HEK293T (cell line): Measurements from ENCODE around the gene COQ9.

Source experiments
- CTCF ChIA-PET: fragments of 350-600 bp; formaldehyde crosslinking; extraction: SDS; loops from one replicate; lab custom pipeline; 2021; ENCODE audit warnings: antibody characterized with exemption, inconsistent platforms; lab: Yijun Ruan, JAX
- POLR2A ChIA-PET: fragments of 350-600 bp; formaldehyde crosslinking; extraction: SDS; loops from one replicate; lab custom pipeline; 2020; ENCODE audit warnings: antibody characterized with exemption, inconsistent platforms; lab: Yijun Ruan, JAX
- DNase-seq: peaks from one replicate; pipeline ENCODE4 v3.0.0; 2012; ENCODE audit warnings: mixed read lengths; ENCODE audit errors: extremely low spot score
- ARNT ChIP-seq: fragments of 450-650 bp; IDR thresholded peaks from 2 replicates; pipeline ENCODE4 v1.6.1; 2017; ENCODE audit warnings: mild to moderate bottlenecking
- BHLHE40 ChIP-seq: fragments of 450-650 bp; IDR thresholded peaks from 2 replicates; pipeline ENCODE4 v1.6.1; 2016; ENCODE audit warnings: mild to moderate bottlenecking, moderate library complexity, borderline replicate concordance
- CTBP1 ChIP-seq: fragments of 450-650 bp; IDR thresholded peaks from 2 replicates; pipeline ENCODE4 v1.6.1; 2016; ENCODE audit warnings: borderline replicate concordance
- ELF4 ChIP-seq: fragments of 450-650 bp; IDR thresholded peaks from 2 replicates; pipeline ENCODE4 v1.6.1; 2017; ENCODE audit warnings: antibody characterized with exemption
- FOXA1 ChIP-seq: fragments of 450-650 bp; IDR thresholded peaks from 2 replicates; pipeline ENCODE4 v1.6.1; 2016; ENCODE audit warnings: mild to moderate bottlenecking
- FOXK2 ChIP-seq: fragments of 450-650 bp; IDR thresholded peaks from 2 replicates; pipeline ENCODE4 v1.6.1; 2016; ENCODE audit warnings: mild to moderate bottlenecking
- FOXM1 ChIP-seq: fragments of 450-650 bp; IDR thresholded peaks from 2 replicates; pipeline ENCODE4 v1.6.1; 2017; ENCODE audit warnings: mild to moderate bottlenecking, borderline replicate concordance
- HDGF ChIP-seq: fragments of 450-650 bp; IDR thresholded peaks from 2 replicates; pipeline ENCODE4 v1.6.1; 2017; ENCODE audit warnings: antibody characterized with exemption, borderline replicate concordance
- L3MBTL2 ChIP-seq: fragments of 450-650 bp; conservative IDR thresholded peaks from 2 replicates; pipeline ENCODE4 v1.6.1; 2016; ENCODE audit warnings: mild to moderate bottlenecking
- LEF1 ChIP-seq: fragments of 450-650 bp; IDR thresholded peaks from 2 replicates; pipeline ENCODE4 v1.6.1; 2017; ENCODE audit warnings: mild to moderate bottlenecking, borderline replicate concordance
- NFRKB ChIP-seq: fragments of 450-650 bp; IDR thresholded peaks from 2 replicates; pipeline ENCODE4 v1.6.1; 2016; ENCODE audit warnings: mild to moderate bottlenecking, moderate library complexity
- SP1 ChIP-seq: fragments of 450-650 bp; IDR thresholded peaks from 2 replicates; pipeline ENCODE4 v1.6.1; 2017
- SUZ12 ChIP-seq: fragments of 450-650 bp; IDR thresholded peaks from 2 replicates; pipeline ENCODE4 v1.6.1; 2016; ENCODE audit warnings: mild to moderate bottlenecking
- TARDBP ChIP-seq: fragments of 450-650 bp; IDR thresholded peaks from 2 replicates; pipeline ENCODE4 v1.6.1; 2016
- ZNF384 ChIP-seq: fragments of 450-650 bp; IDR thresholded peaks from 2 replicates; pipeline ENCODE4 v1.6.1; 2016
- TF ChIP-seq, protein P1 (sequence below): fragments of 450-650 bp; IDR thresholded peaks from 2 replicates; pipeline ENCODE4 v1.6.1; 2016

COQ9 gene

DNA sequence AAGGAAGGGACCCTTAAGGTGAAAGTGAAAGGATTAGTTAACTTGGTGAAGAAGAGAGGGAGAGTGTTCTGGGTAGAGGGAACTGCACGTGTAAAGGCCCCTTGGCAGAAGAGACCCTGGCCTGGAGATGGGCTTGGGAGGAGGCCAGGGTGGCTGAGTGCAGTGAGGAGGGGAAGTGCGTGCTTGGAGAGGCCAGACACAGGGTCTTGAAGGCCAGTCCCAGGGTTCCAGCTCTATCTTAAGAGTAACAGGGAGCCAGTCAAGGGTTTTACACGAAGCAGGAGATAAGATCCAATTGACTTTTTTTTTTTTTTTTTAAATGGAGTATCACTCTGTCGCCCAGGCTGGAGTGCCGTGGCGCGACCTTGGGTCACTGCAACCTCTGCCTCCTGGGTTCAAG, 54.2 kb downstream of the COQ9 start:
- DNase-seq: no peak

DNA sequence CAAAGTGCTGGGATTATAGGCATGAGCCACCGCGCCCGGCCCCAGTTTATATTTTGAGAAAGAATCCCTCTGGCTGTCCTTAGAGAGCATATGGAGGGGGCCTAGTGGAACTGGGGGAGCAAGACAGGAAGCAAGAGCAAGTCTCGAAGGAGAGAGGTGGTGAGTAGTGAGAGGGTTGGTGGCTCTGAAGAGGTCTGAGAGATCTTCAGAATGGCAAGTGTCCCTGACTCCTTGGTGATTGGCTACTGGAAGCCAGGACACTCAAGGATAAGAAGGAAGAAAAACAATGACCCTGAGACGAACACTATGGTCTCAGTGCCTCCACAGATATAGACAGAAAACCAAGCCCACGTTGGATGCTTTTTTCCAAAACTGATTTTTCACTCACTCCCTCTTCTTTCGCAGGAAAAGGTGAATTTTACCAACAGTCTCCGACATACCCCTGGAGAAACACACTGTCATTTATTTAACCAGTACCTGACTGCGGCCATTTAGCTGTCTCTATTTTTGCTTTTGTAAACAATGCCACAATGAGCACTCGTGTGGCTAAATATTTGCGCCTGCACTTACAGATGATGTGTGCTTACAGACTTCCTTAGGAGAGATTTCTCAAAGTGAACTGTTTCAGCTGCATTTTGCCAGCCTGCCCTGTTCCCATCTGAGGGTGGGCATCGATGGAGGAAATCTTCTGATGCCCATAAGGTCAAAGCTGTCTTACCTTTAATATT, 54.9 kb downstream of the COQ9 start:
- POLR2A ChIA-PET: no interaction called here
- CTCF ChIA-PET: no interaction called here
- TF ChIP-seq BHLHE40 (no peak), FOXK2 (no peak), ELF4 (no peak), NFRKB (no peak), LEF1 (no peak), SP1 (no peak)
- DNase-seq: no peak

More for the DNA sequence above, 54.2 kb downstream of the COQ9 start:
- no peak for TF ChIP-seq ARNT
- TF ChIP-seq LEF1: no peak
- TF ChIP-seq HDGF: no peak
- TF ChIP-seq ZNF384: no peak
- TF ChIP-seq, protein P1, sequence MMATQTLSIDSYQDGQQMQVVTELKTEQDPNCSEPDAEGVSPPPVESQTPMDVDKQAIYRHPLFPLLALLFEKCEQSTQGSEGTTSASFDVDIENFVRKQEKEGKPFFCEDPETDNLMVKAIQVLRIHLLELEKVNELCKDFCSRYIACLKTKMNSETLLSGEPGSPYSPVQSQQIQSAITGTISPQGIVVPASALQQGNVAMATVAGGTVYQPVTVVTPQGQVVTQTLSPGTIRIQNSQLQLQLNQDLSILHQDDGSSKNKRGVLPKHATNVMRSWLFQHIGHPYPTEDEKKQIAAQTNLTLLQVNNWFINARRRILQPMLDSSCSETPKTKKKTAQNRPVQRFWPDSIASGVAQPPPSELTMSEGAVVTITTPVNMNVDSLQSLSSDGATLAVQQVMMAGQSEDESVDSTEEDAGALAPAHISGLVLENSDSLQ: no peak
- TF ChIP-seq FOXM1: no peak
- no peak for TF ChIP-seq FOXK2
- TF ChIP-seq NFRKB: no peak
- TF ChIP-seq SP1: no peak
- no peak for TF ChIP-seq SUZ12
- TF ChIP-seq ELF4: no peak
- no peak for TF ChIP-seq BHLHE40
- TF ChIP-seq FOXA1: no peak
- TF ChIP-seq CTBP1: no peak
- POLR2A ChIA-PET: no interaction called here
- CTCF ChIA-PET: interaction anchor here (1.0 kb wide), 1 partner anchor 18 kb away, joined by 3 read pairs; no protein-coding TSS in a partner anchor

DNA sequence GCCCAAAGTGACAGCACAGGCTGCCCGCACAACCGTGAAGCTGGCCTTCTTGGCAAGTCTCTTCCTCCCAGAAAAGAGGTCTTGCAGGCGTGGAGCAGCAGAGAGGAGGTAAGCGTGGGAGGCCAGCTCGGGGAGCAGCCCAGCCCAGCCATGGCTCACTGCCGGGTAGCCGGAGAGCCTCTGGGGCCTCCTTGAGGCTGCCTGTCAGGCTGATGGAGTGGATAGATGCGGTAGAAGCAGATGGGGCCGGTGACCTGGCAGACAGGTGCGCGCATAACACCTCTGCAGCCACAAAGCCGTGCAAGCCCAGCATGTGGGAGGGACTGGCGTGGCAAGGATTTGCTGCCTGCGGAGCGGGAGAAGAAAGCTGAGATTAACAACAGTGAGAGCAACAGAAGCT, 56.1 kb downstream of the COQ9 start:
- TF ChIP-seq, protein P1: no peak
- TF ChIP-seq ELF4 (no peak), FOXA1 (no peak), NFRKB (no peak), HDGF (no peak), ARNT (no peak), FOXM1 (no peak), LEF1 (no peak), SP1 (no peak), CTBP1 (no peak), SUZ12 (no peak), L3MBTL2 (no peak), ZNF384 (no peak), FOXK2 (no peak), BHLHE40 (no peak), TARDBP (no peak)
- DNase-seq: no peak
- ChIA-PET CTCF (no interaction called here), POLR2A (interaction anchor here (1.4 kb wide), 1 partner anchor 56 kb away, joined by 3 read pairs; the partner anchor contains the start of genes CIAPIN1 and COQ9)

DNA sequence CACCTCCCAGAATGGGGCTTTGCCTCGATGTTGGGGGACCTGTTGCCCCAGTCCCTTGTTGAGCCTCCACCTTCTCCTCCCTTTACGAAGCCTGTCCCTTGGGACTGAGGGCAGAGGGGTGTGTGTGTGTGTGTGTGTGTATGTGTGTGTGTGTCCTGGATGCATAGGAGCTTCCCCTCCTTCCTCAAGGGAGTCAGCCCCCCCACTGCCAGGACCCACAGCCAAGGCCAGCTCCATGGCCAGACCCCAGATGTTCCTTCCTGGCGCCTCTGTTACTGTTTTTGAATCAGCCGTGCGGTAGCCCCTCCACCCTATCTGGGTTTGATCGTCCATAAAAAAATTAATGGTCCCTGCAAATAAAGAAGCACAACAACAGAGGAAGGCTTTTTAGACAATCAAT, 56.7 kb downstream of the COQ9 start:
- TF ChIP-seq TARDBP (no peak), ZNF384 (no peak), ELF4 (no peak), CTBP1 (no peak), NFRKB (no peak), FOXK2 (no peak), LEF1 (no peak), SUZ12 (no peak), ARNT (no peak), FOXA1 (no peak), FOXM1 (no peak), SP1 (no peak), L3MBTL2 (no peak), HDGF (no peak), BHLHE40 (no peak)
- TF ChIP-seq, protein P1: no peak
- DNase-seq: no peak
- ChIA-PET POLR2A (interaction anchor here (1.4 kb wide), 1 partner anchor 57 kb away, joined by 3 read pairs; the partner anchor contains the start of genes CIAPIN1 and COQ9), CTCF (interaction anchor here (0.7 kb wide), 1 partner anchor 39 kb away, joined by 3 read pairs; no protein-coding TSS in a partner anchor)

DNA sequence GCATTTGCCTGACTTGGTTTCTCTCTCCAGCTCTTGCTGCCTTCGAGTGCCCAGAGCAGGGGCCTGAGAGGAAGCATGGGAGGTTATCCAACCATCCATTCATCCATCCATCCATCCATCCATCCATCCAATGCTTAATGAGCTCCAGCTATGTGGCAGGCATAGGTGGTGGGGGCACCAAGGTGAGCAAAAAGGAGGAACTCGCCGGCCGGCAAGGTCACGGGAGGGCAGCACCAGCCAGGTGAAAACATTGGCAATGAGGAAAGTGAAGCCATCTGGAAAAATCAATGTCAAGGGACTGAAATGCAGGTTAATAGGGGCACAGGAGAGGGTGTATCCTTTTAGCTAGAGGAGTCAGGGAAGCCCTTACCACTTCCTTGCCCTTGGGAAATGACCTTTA, 57.2 kb downstream of the COQ9 start:
- POLR2A ChIA-PET: interaction anchor here (1.4 kb wide), 1 partner anchor 57 kb away, joined by 3 read pairs; the partner anchor contains the start of genes CIAPIN1 and COQ9
- no peak for DNase-seq
- CTCF ChIA-PET: interaction anchor here (0.7 kb wide), 1 partner anchor 38 kb away, joined by 3 read pairs; no protein-coding TSS in a partner anchor
- TF ChIP-seq CTBP1 (no peak), FOXM1 (no peak), ARNT (no peak), BHLHE40 (no peak), FOXK2 (no peak), TARDBP (no peak), L3MBTL2 (no peak), HDGF (no peak), ZNF384 (no peak)
- TF ChIP-seq, protein P1: no peak
